Bronchial epithelial cell (primary cell): ENCODE results near the gene VWA3A. TPM values are rescaled to one million over a fixed set of nuclear protein-coding genes. Genes with fewer than 3 reads are reported as not detected.
"Not testable (repeated sequence)": the region's sequence is repeated elsewhere in the genome, so short reads cannot be mapped to it uniquely, and the experiment has no call there.

ENCODE experiments used
- DNase-seq: peaks from one replicate; pipeline ENCODE4 v3.0.0-alpha.2; 2010; ENCODE audit warnings: low read depth
- FAIRE-seq: peaks from 2 replicates; lab custom pipeline; 2011; peaks lifted over from hg19 to GRCh38; lab: Jason Lieb, UNC
- H3K27me3 ChIP-seq: 2 replicates; pipeline ENCODE4 v1.5.1; 2011; ENCODE audit warnings: low read length; ENCODE audit not compliant: control insufficient read depth, insufficient read depth
- H3K36me3 ChIP-seq: 2 replicates; pipeline ENCODE4 v1.5.1; 2011; ENCODE audit warnings: low read length; ENCODE audit not compliant: control insufficient read depth, insufficient read depth
- H3K4me3 ChIP-seq: 2 replicates; pipeline ENCODE4 v1.5.1; 2011; ENCODE audit warnings: mild to moderate bottlenecking, low read depth, low read length, control low read depth
- total RNA-seq: library from RNA; depleted of rRNA; stranded (reverse); fragments of >200 nt; gene quantifications from 2 replicates; pipeline ENCODE4 v1.2.1, GENCODE V29; 2014
- TF ChIP-seq, protein P1 (sequence below): IDR thresholded peaks from 2 replicates; pipeline ENCODE4 v1.5.1; 2011; ENCODE audit warnings: mild to moderate bottlenecking, moderate library complexity, low read length, control low read depth, inconsistent platforms; ENCODE audit not compliant: insufficient read depth, severe bottlenecking

VWA3A gene
- total RNA-seq, 1 donor from 2014 or later = under 0.01 TPM

DNA sequence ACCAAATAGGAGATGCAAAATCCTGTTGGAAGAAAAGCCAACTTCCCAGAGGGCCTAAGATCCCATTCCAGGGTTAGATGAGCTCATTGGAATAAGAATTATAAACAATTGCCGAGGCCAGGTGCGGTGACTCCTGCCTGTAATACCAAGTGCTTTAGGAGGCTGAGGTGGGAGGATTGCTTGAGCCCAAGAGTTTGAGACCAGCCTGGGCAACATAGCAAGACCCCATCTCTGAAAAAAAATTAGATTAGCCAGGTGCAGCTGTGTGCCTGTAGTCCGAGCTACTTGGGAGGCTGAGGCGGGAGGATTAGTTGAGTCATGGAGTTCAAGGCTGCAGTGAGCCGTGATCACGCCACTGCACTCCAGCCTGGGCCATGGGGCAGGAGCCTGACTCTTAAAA, 52.2 kb downstream of the VWA3A start:
- DNase-seq = no peak
- TF ChIP-seq, protein P1, sequence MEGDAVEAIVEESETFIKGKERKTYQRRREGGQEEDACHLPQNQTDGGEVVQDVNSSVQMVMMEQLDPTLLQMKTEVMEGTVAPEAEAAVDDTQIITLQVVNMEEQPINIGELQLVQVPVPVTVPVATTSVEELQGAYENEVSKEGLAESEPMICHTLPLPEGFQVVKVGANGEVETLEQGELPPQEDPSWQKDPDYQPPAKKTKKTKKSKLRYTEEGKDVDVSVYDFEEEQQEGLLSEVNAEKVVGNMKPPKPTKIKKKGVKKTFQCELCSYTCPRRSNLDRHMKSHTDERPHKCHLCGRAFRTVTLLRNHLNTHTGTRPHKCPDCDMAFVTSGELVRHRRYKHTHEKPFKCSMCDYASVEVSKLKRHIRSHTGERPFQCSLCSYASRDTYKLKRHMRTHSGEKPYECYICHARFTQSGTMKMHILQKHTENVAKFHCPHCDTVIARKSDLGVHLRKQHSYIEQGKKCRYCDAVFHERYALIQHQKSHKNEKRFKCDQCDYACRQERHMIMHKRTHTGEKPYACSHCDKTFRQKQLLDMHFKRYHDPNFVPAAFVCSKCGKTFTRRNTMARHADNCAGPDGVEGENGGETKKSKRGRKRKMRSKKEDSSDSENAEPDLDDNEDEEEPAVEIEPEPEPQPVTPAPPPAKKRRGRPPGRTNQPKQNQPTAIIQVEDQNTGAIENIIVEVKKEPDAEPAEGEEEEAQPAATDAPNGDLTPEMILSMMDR = no peak
- no peak for FAIRE-seq
- Histone ChIP-seq H3K27me3 (peaks cover 6% of the 10 kb centered on the region), H3K4me3 (no peak overlapping the region), H3K36me3 (no peaks in the 10 kb centered on the region)

DNA sequence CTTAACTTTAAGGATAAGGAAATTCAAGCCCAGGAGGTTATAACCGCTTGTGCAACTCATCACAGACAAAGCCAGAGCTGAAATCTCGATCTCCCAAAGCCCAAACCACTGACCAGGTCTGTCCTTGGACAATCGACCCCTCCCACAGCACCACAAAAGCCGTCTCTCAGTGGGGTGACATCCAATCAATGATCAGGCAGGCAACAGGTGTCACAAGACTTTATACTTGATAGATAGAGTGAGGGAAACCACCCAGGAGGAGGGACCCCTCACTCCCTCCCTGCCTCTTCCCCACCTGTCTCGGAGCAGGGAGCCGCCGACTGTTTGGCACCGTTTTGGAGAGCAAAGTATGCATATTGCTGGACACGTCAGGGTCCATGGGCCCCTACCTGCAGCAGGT, 55.5 kb downstream of the VWA3A start:
- no peaks in the 10 kb centered on the region for H3K36me3 ChIP-seq
- no peak overlapping the region for H3K4me3 ChIP-seq
- no peak for DNase-seq
- FAIRE-seq = no peak
- H3K27me3 ChIP-seq = peaks cover 4% of the 10 kb centered on the region
- TF ChIP-seq, protein P1 = no peak

DNA sequence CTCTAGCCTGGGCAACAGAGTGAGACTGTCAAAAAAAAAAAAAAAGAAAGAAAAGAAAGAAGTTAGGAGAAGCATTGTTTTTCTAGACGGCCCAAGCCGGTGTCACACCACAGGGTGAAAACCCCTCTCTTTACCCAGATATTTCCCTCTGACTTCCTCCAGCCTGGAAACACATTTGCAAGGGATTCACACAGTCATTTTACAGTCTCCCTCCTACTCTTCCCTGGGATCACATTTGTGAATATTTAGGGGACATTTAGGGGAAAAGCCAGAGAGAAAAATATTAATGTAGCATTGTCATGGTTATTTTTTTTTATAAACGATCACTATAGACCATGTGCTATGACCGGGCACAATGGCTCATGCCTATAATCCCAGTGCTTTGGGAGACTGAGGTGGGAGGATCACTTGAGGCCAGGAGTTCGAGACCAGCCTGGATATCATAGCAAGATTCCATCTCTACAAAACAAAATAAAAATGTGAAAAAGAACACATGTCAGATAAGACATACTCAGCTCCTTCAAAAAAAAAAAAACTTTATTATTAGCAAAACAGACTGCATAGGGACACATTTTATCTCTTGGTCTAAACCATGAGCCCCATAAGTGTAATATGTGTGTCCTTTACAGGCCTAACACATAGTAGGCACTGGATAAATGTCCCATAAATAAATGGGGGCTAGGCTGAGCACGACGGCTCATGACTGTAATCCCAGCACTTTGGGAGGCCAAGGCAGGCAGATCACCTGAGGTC, 59.1 kb downstream of the VWA3A start:
- TF ChIP-seq, protein P1 = no peak
- FAIRE-seq = no peak
- no peak for DNase-seq
- Histone ChIP-seq H3K36me3 (no peaks in the 10 kb centered on the region), H3K27me3 (peaks cover 4% of the 10 kb centered on the region), H3K4me3 (no peak overlapping the region)

DNA sequence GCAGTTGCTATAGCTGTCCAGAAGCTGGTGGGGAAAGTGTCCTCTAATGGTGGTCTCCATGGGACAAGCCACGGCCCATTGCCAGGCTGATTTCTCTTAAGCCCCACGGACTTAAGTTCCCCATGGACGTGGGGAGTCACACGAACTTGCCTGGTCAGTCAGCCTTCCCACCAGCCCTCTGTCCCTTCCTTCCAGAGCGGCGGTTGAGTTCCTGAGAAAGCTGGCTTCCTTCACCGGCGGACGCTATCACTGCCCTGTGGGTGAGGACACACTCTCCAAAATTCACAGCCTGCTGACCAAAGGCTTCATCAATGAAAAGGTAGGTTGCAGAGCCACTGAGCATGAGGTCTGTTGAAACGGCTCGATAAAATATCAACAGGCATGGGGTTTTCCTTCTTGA, 60.0 kb downstream of the VWA3A start:
- H3K36me3 ChIP-seq = no peaks in the 10 kb centered on the region
- no peak for FAIRE-seq
- no peak for DNase-seq
- H3K27me3 ChIP-seq = peaks cover 2% of the 10 kb centered on the region
- no peak overlapping the region for H3K4me3 ChIP-seq
- TF ChIP-seq, protein P1 = no peak

DNA sequence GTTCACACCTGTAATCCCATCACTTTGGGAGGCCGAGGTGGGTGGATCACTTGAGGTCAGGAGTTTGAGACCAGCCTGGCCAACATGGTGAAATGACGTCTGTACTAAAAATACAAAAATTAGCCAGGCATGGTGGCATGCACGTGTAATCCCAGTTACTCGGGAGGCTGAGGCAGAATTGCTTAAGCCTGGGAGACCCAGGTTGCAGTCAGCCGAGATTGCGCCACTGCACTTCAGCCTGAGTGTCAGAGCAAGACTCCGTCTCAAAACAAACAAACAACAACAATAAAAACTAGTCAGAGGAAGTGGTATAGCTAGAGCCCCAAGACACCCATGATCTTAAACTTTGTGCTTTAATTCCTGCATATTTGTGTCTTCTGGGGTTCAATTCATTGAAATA, 60.7 kb downstream of the VWA3A start:
- DNase-seq = peak; percentile 25
- not testable (repeated sequence) for H3K36me3 ChIP-seq, H3K27me3 ChIP-seq, H3K4me3 ChIP-seq, FAIRE-seq

DNA sequence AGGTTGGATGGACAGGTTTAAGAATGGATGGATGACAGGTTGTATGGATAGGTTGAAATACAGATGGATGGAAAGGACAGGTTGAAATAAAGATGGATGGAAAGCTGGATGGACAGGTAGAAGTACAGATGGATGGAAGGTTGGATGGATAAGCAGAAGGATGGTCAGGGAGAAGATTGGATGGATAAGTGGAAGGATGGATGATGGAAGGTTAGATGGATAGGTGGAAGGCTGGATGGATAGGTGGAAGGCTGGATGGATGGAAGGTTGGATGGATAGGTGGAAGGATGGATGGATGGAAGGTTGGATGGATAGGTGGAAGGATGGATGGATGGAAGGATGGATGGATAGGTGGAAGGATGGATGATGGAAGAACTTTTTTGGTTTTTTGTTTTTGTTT, 69.1 kb downstream of the VWA3A start:
- FAIRE-seq (no peak), DNase-seq (no peak)
- Histone ChIP-seq H3K4me3 (no peak overlapping the region), H3K27me3 (peaks cover 4% of the 10 kb centered on the region), H3K36me3 (no peaks in the 10 kb centered on the region)
- TF ChIP-seq, protein P1 = no peak
